HEK293 (cell line): ENCODE data around the gene GLYATL2.

Experiments used
- CTCF ChIA-PET: fragments of 350-600 bp; formaldehyde crosslinking; extraction: SDS; loops from one replicate; lab custom pipeline; 2021; ENCODE audit warnings: antibody characterized with exemption; lab: Yijun Ruan, JAX
- POLR2A ChIA-PET: fragments of 300-600 bp; formaldehyde crosslinking; extraction: SDS; loops from one replicate; lab custom pipeline; 2020; ENCODE audit warnings: antibody characterized with exemption, inconsistent platforms; lab: Yijun Ruan, JAX
- H3K27ac ChIP-seq: fragments of 200-500 bp; sonication (Bioruptor generic); 2 replicates; pipeline ENCODE4 v1.5.1; 2014; ENCODE audit warnings: low read depth, low read length, control low read depth, inconsistent platforms; ENCODE audit errors: extremely low read depth
- H3K36me3 ChIP-seq, 2 experiments: fragments of 200-500 bp in 1 of 2; sonication (Bioruptor generic) in 1 of 2; 1 replicate in 1 of 2; 2 replicates in 1 of 2; pipeline ENCODE4 v1.5.1; 2014 to 2017; ENCODE audit warnings: inconsistent platforms in 2 of 2, low read length in 2 of 2; ENCODE audit not compliant: control insufficient read depth in 2 of 2, insufficient read depth in 1 of 2
- H3K4me1 ChIP-seq: fragments of 200-500 bp; sonication (Bioruptor generic); 2 replicates; pipeline ENCODE4 v1.5.1; 2014; ENCODE audit warnings: mild to moderate bottlenecking, low read length, inconsistent platforms; ENCODE audit not compliant: control insufficient read depth, insufficient read depth
- H3K4me3 ChIP-seq: 2 replicates; pipeline ENCODE4 v1.5.1; 2011; ENCODE audit warnings: low read depth, mild to moderate bottlenecking, control low read depth, low read length, moderate library complexity
- H3K9me3 ChIP-seq: fragments of 200-500 bp; sonication (Bioruptor generic); 2 replicates; pipeline ENCODE4 v1.5.1; 2014; ENCODE audit warnings: low read depth, low read length, inconsistent platforms; ENCODE audit not compliant: control insufficient read depth, insufficient read depth
- SALL2 ChIP-seq: fragments of 450-650 bp; formaldehyde crosslinking; IDR thresholded peaks from 2 replicates; pipeline ENCODE4 v1.5.0; 2017; ENCODE audit warnings: missing biosample characterization, mild to moderate bottlenecking, missing genetic modification characterization, borderline replicate concordance
- TRIM28 ChIP-seq: IDR thresholded peaks from 2 replicates; pipeline ENCODE4 v1.6.1; 2011; ENCODE audit warnings: low read length, control low read depth, borderline replicate concordance
- TSHZ1 ChIP-seq: fragments of 450-650 bp; formaldehyde crosslinking; IDR thresholded peaks from 2 replicates; pipeline ENCODE4 v1.5.1; 2016; ENCODE audit warnings: missing biosample characterization, missing genetic modification characterization, borderline replicate concordance
- ZBTB49 ChIP-seq: fragments of 450-650 bp; formaldehyde crosslinking; IDR thresholded peaks from 2 replicates; pipeline ENCODE4 v1.5.1; 2016; ENCODE audit warnings: missing biosample characterization, missing genetic modification characterization, low read depth
- ZNF169 ChIP-seq: fragments of 450-650 bp; formaldehyde crosslinking; IDR thresholded peaks from 2 replicates; pipeline ENCODE4 v1.5.1; 2016; ENCODE audit warnings: missing biosample characterization, missing genetic modification characterization
- ZNF280D ChIP-seq: fragments of 450-650 bp; formaldehyde crosslinking; IDR thresholded peaks from 2 replicates; pipeline ENCODE4 v1.5.1; 2016; ENCODE audit warnings: missing biosample characterization, missing genetic modification characterization
- ZNF362 ChIP-seq: fragments of 450-650 bp; formaldehyde crosslinking; IDR thresholded peaks from 2 replicates; pipeline ENCODE4 v1.5.1; 2016; ENCODE audit warnings: missing biosample characterization, missing genetic modification characterization
- ZNF37A ChIP-seq: fragments of 450-650 bp; IDR thresholded peaks from 2 replicates; pipeline ENCODE4 v1.5.1; 2018; ENCODE audit warnings: missing biosample characterization, missing genetic modification characterization
- ZNF571 ChIP-seq: fragments of 450-650 bp; formaldehyde crosslinking; IDR thresholded peaks from 2 replicates; pipeline ENCODE4 v1.5.0; 2017; ENCODE audit warnings: missing biosample characterization, missing genetic modification characterization
- ZNF621 ChIP-seq: fragments of 450-650 bp; formaldehyde crosslinking; IDR thresholded peaks from 2 replicates; pipeline ENCODE4 v1.5.1; 2017; ENCODE audit warnings: missing biosample characterization, missing genetic modification characterization
- ZNF645 ChIP-seq: fragments of 450-650 bp; formaldehyde crosslinking; IDR thresholded peaks from 2 replicates; pipeline ENCODE4; 2016; ENCODE audit warnings: missing biosample characterization, missing genetic modification characterization
- ZNF660 ChIP-seq: fragments of 450-650 bp; IDR thresholded peaks from 2 replicates; pipeline ENCODE4 v1.5.1; 2018; ENCODE audit warnings: missing biosample characterization, mild to moderate bottlenecking, missing genetic modification characterization
- ZNF776 ChIP-seq: fragments of 450-650 bp; formaldehyde crosslinking; IDR thresholded peaks from 2 replicates; pipeline ENCODE4 v1.5.0; 2017; ENCODE audit warnings: missing biosample characterization, missing genetic modification characterization, borderline replicate concordance
- ZSCAN18 ChIP-seq: fragments of 450-650 bp; formaldehyde crosslinking; IDR thresholded peaks from 2 replicates; pipeline ENCODE4 v1.5.1; 2016; ENCODE audit warnings: missing biosample characterization, missing genetic modification characterization
- ZSCAN30 ChIP-seq: fragments of 450-650 bp; IDR thresholded peaks from 2 replicates; pipeline ENCODE4 v1.5.1; 2018; ENCODE audit warnings: missing biosample characterization, mild to moderate bottlenecking, missing genetic modification characterization, moderate library complexity
- ZSCAN5A ChIP-seq: fragments of 450-650 bp; formaldehyde crosslinking; IDR thresholded peaks from 2 replicates; pipeline ENCODE4 v1.5.1; 2016; ENCODE audit warnings: missing biosample characterization, missing genetic modification characterization

GLYATL2 gene

GRCh38 chr11:58888579-58888978 lies 44.1 kb upstream of the GLYATL2 start:
- H3K36me3 ChIP-seq, result peaks cover 0 to 30% of the 10 kb centered on the region in 2 experiments; a peak in 1 of 3 replicates
- no peak overlapping the region for H3K4me3 ChIP-seq
- ChIA-PET CTCF (no interaction called here), POLR2A (no interaction called here)
- H3K9me3 ChIP-seq, result no peaks in the 10 kb centered on the region
- TF ChIP-seq SALL2 (tag by site-specific recombination), result no peak
- TF ChIP-seq ZNF645 (tag by site-specific recombination), result no peak
- TF ChIP-seq ZSCAN18 (tag by site-specific recombination), result no peak
- no peak for TF ChIP-seq ZNF37A (tag by site-specific recombination)
- H3K27ac ChIP-seq, result no peak overlapping the region
- no peaks in the 10 kb centered on the region for H3K4me1 ChIP-seq

- CTCF ChIA-PET, result no interaction called here
- H3K9me3 ChIP-seq, result no peaks in the 10 kb centered on the region
- TF ChIP-seq ZNF169 (tag by site-specific recombination) (no peak), TRIM28 (no peak), ZSCAN30 (tag by site-specific recombination) (no peak)
- TF ChIP-seq, all 188 proteins: peak for 0
- Histone ChIP-seq H3K4me3 (no peak overlapping the region), H3K27ac (no peak overlapping the region), H3K4me1 (no peaks in the 10 kb centered on the region), H3K36me3 (peaks cover 0 to 19% of the 10 kb centered on the region in 2 experiments; a peak in 1 of 3 replicates)
- POLR2A ChIA-PET, result no interaction called here
Measured at GRCh38 chr11:58887452-58887851, 42.9 kb upstream of the GLYATL2 start.

GRCh38 chr11:58880625-58881024 lies 36.1 kb upstream of the GLYATL2 start:
- Histone ChIP-seq H3K27ac (no peak overlapping the region), H3K36me3 (peaks cover 0 to 7% of the 10 kb centered on the region in 2 experiments; a peak in 1 of 3 replicates), H3K9me3 (no peaks in the 10 kb centered on the region), H3K4me3 (no peak overlapping the region), H3K4me1 (no peaks in the 10 kb centered on the region)
- ChIA-PET POLR2A (no interaction called here), CTCF (interaction anchor here (0.7 kb wide), 1 partner anchor 89 kb away, joined by 3 read pairs; no protein-coding TSS in a partner anchor)
- TF ChIP-seq TSHZ1 (tag by site-specific recombination), result no peak
- no peak for TF ChIP-seq ZBTB49 (tag by site-specific recombination)
- TF ChIP-seq ZNF776 (tag by site-specific recombination), result no peak
- TF ChIP-seq ZNF660 (tag by site-specific recombination), result no peak
- TF ChIP-seq ZNF362 (tag by site-specific recombination), result no peak
- TF ChIP-seq ZSCAN5A (tag by site-specific recombination), result no peak
- no peak for TF ChIP-seq ZNF621 (tag by site-specific recombination)
- no peak for TF ChIP-seq ZNF280D
- TF ChIP-seq ZNF571 (tag by site-specific recombination), result no peak
